Hepatocyte (in vitro differentiated cells): Measurements from ENCODE around the gene RICTOR.

Experiments used
- CTCF ChIP-seq: fragments of 200-600 bp; sonication (generic); IDR thresholded peaks from 2 replicates; pipeline ENCODE4 v1.5.1; 2016; ENCODE audit warnings: antibody characterized with exemption, mild to moderate bottlenecking; ENCODE audit not compliant: poor library complexity
- EZH2phosphoT487 ChIP-seq: fragments of 200-600 bp; sonication (generic); IDR thresholded peaks from one replicate; pipeline ENCODE4 v1.6.1; 2018; ENCODE audit warnings: antibody characterized with exemption, mild to moderate bottlenecking, low read depth, moderate library complexity; ENCODE audit not compliant: unreplicated experiment, severe bottlenecking

GRCh38 chr5:38940230-38940858 lies 133.9 kb downstream of the RICTOR start:
- no peak for TF ChIP-seq CTCF
- TF ChIP-seq EZH2phosphoT487: no peak
